Body of pancreas (tissue), 4 donors: ENCODE data around the gene SLC6A7.

Experiments
- CTCF ChIP-seq, 7 experiments: fragments of 450-650 bp in 4 of 7; fragments of 200-600 bp in 3 of 7; sonication (generic) in 3 of 7; IDR thresholded peaks; one replicate each; pipeline ENCODE4 v1.5.1; 2016 to 2019; ENCODE audit warnings: antibody characterized with exemption in 7 of 7
- POLR2A ChIP-seq, 3 donors: fragments of 450-650 bp; IDR thresholded peaks; one replicate each; pipeline ENCODE4 v1.6.1; 2016; ENCODE audit warnings: antibody characterized with exemption in 3 of 3, mild to moderate bottlenecking in 2 of 3

- TF ChIP-seq CTCF (IDR thresholded peaks at IDR 0.05): no peak
- TF ChIP-seq POLR2A (IDR thresholded peaks at IDR 0.05): no peak
These were observed 62.6 kb downstream of the SLC6A7 start for GRCh38 chr5:150252489-150252888.
